CD14-positive monocyte (primary cell): ENCODE results near the gene DNAJB13. TPM values are rescaled to one million over a fixed set of nuclear protein-coding genes. Genes with fewer than 3 reads are reported as not detected.

ENCODE experiments used
- DNase-seq, 3 donors: peaks; one replicate each; pipeline ENCODE4 v3.0.0-alpha.2; 2011 to 2022
- H2AFZ ChIP-seq: 2 replicates; pipeline ENCODE4 v1.6.0; 2012; ENCODE audit warnings: mild to moderate bottlenecking, low read depth, low read length, inconsistent platforms; ENCODE audit not compliant: insufficient read depth, poor library complexity, severe bottlenecking
- H3K27ac ChIP-seq, 2 donors: 1 replicate in 1 of 2; 2 replicates in 1 of 2; pipeline ENCODE4 v1.5.1; 2012 to 2013; ENCODE audit warnings: low read length in 2 of 2, control low read depth in 1 of 2, inconsistent platforms in 1 of 2, low read depth in 1 of 2, mild to moderate bottlenecking in 1 of 2
- H3K27me3 ChIP-seq, 2 donors: one replicate each; pipeline versions ENCODE4 v1.6.0 to v1.6.1; 2011 to 2013; ENCODE audit warnings: low read length in 2 of 2; ENCODE audit not compliant: control insufficient read depth in 2 of 2, insufficient read depth in 2 of 2
- H3K36me3 ChIP-seq, 2 donors: replicated peaks in 1 of 2; 1 replicate in 1 of 2; 2 replicates in 1 of 2; pipeline versions ENCODE4 v1.5.1 to v1.6.1; 2012 to 2013; ENCODE audit warnings: low read length in 2 of 2, control low read depth in 1 of 2, inconsistent platforms in 1 of 2, mild to moderate bottlenecking in 1 of 2; ENCODE audit not compliant: insufficient read depth in 2 of 2, control insufficient read depth in 1 of 2
- H3K4me1 ChIP-seq, 2 donors: 1 replicate in 1 of 2; 2 replicates in 1 of 2; pipeline versions ENCODE4 v1.5.1 to v1.6.1; 2012 to 2013; ENCODE audit warnings: low read length in 2 of 2, control low read depth in 1 of 2, inconsistent platforms in 1 of 2, mild to moderate bottlenecking in 1 of 2, moderate library complexity in 1 of 2; ENCODE audit not compliant: insufficient read depth in 2 of 2, control insufficient read depth in 1 of 2
- H3K4me2 ChIP-seq: replicated peaks from 2 replicates; pipeline ENCODE3; 2012; ENCODE audit warnings: low read length, moderate library complexity, mild to moderate bottlenecking; ENCODE audit not compliant: poor library complexity, severe bottlenecking; ENCODE audit errors: extremely low read depth
- H3K4me3 ChIP-seq, 3 experiments: fragments of 200-600 bp in 1 of 3; sonication (generic) in 1 of 3; replicated peaks in 1 of 3; 1 replicate in 2 of 3; 2 replicates in 1 of 3; pipeline ENCODE4 v1.5.1; 2011 to 2013; ENCODE audit warnings: low read length in 3 of 3, mild to moderate bottlenecking in 3 of 3, control low read depth in 2 of 3, low read depth in 2 of 3, inconsistent platforms in 1 of 3, moderate library complexity in 1 of 3
- H3K79me2 ChIP-seq: 2 replicates; pipeline ENCODE4 v1.6.0; 2012; ENCODE audit warnings: mild to moderate bottlenecking, control low read depth, inconsistent platforms, low read length, moderate library complexity; ENCODE audit not compliant: insufficient read depth
- H3K9ac ChIP-seq: 2 replicates; pipeline ENCODE4 v1.6.0; 2017; ENCODE audit warnings: low read length, mild to moderate bottlenecking; ENCODE audit not compliant: insufficient read depth, poor library complexity, severe bottlenecking
- H3K9me3 ChIP-seq, 2 donors: replicated peaks in 1 of 2; 1 replicate in 1 of 2; 2 replicates in 1 of 2; pipeline versions ENCODE4 v1.5.1 to v1.6.1; 2012 to 2013; ENCODE audit warnings: low read length in 2 of 2, control low read depth in 1 of 2; ENCODE audit not compliant: control insufficient read depth in 1 of 2, insufficient read depth in 1 of 2
- H4K20me1 ChIP-seq: 2 replicates; pipeline ENCODE4 v1.6.0; 2012; ENCODE audit warnings: mild to moderate bottlenecking, low read length, control low read depth, moderate library complexity; ENCODE audit not compliant: insufficient read depth
- H3K27ac Mint-ChIP-seq, 7 donors: one replicate each; pipeline ENCODE4 v1.8.0; 2020; ENCODE audit warnings: mild to moderate bottlenecking in 7 of 7, mixed read lengths in 7 of 7, moderate library complexity in 6 of 7, inconsistent platforms in 2 of 7
- H3K27me3 Mint-ChIP-seq, 3 donors: one replicate each; pipeline ENCODE4 v1.8.0; 2021 to 2022; ENCODE audit warnings: low read depth in 3 of 3, mild to moderate bottlenecking in 3 of 3, mixed read lengths in 3 of 3, moderate library complexity in 3 of 3, inconsistent platforms in 1 of 3
- H3K36me3 Mint-ChIP-seq, 2 donors: one replicate each; pipeline ENCODE4 v1.8.0; 2020; ENCODE audit warnings: mixed read lengths in 2 of 2, inconsistent platforms in 1 of 2, mild to moderate bottlenecking in 1 of 2
- H3K4me1 Mint-ChIP-seq: one replicate; pipeline ENCODE4 v1.8.0; 2020; ENCODE audit warnings: mild to moderate bottlenecking, mixed read lengths
- H3K4me3 Mint-ChIP-seq, 2 donors: one replicate each; pipeline ENCODE4 v1.8.0; 2020; ENCODE audit warnings: mild to moderate bottlenecking in 2 of 2, mixed read lengths in 2 of 2, moderate library complexity in 1 of 2
- H3K9me3 Mint-ChIP-seq, 7 donors: one replicate each; pipeline ENCODE4 v1.8.0; 2020 to 2022; ENCODE audit warnings: mixed read lengths in 7 of 7, mild to moderate bottlenecking in 6 of 7, moderate library complexity in 6 of 7, inconsistent platforms in 2 of 7
- CTCF ChIP-seq: fragments of 200-600 bp; IDR thresholded peaks from one replicate; pipeline ENCODE4 v1.8.0; 2022; ENCODE audit warnings: antibody characterized with exemption, mild to moderate bottlenecking
- WGBS: methylation state at CpG from one replicate; pipeline ENCODE4 v1.1.5; 2013; ENCODE audit warnings: missing lambda C conversion rate; ENCODE audit not compliant: insufficient coverage; 5-methylcytosine and 5-hydroxymethylcytosine counted together
- intact Hi-C, 2 donors: fragments of 100-400 bp; cut with micrococcal nuclease; formaldehyde crosslinking; loops; one replicate each; pipeline versions ENCODE4 v1.15.0 to v1.15.1; 2023
- polyA plus RNA-seq, 3 donors: library from polyadenylated mRNA; depleted of rRNA in 1 of 3; unstranded in 2 of 3; stranded (reverse) in 1 of 3; fragments of 300-500 nt in 2 of 3; fragments of >200 nt in 1 of 3; fragmentation: Illumina TruSeq in 2 of 3; gene quantifications; 1 replicate in 2 of 3; 2 replicates in 1 of 3; pipeline ENCODE4 v1.2.3, GENCODE V29; 2012 to 2021

Gene DNAJB13
- polyA plus RNA-seq, 3 donors: not detected

GRCh38 chr11:74009230-74009547 is 58.4 kb downstream of the DNAJB13 start:
- no peak overlapping the region for H2AFZ ChIP-seq
- Mint-ChIP-seq H3K4me3 (no peak overlapping the region), H3K27me3 (peaks cover 0 to 2% (median 0%) of the 10 kb centered on the region in 3 donors), H3K4me1 (peaks cover 18% of the 10 kb centered on the region), H3K9me3 (no peaks in the 10 kb centered on the region), H3K36me3 (peaks cover 18 to 39% of the 10 kb centered on the region in 2 donors), H3K27ac (no peak overlapping the region)
- H3K9me3 ChIP-seq: no peaks in the 10 kb centered on the region
- WGBS: no CpG with 5 or more reads among the region's 3 CpGs
- no peaks in the 10 kb centered on the region for H3K79me2 ChIP-seq
- DNase-seq: no peak
- H3K27ac ChIP-seq: no peak overlapping the region
- no peak for TF ChIP-seq CTCF
- H3K4me1 ChIP-seq: peaks cover 4 to 9% of the 10 kb centered on the region in 2 donors
- H3K4me3 ChIP-seq: no peak overlapping the region
- no peaks in the 10 kb centered on the region for H3K27me3 ChIP-seq
- H3K36me3 ChIP-seq: peaks cover 4 to 19% of the 10 kb centered on the region in 2 donors
- H3K9ac ChIP-seq: no peak overlapping the region
- intact Hi-C loops: no loop called here
- H4K20me1 ChIP-seq: no peaks in the 10 kb centered on the region
- H3K4me2 ChIP-seq: no peak overlapping the region

GRCh38 chr11:74009675-74010305 is 59.0 kb downstream of the DNAJB13 start:
- peaks cover 8 to 13% of the 10 kb centered on the region in 2 donors for H3K4me1 ChIP-seq
- no peak for TF ChIP-seq CTCF
- H3K4me2 ChIP-seq: no peak overlapping the region
- Mint-ChIP-seq H3K36me3 (peaks cover 23 to 41% of the 10 kb centered on the region in 2 donors), H3K27ac (peak overlapping the region in 4 of 7 donors; percentile 4 to 73 (median 56)), H3K4me1 (peaks cover 22% of the 10 kb centered on the region), H3K27me3 (peaks cover 0 to 2% (median 0%) of the 10 kb centered on the region in 3 donors), H3K4me3 (no peak overlapping the region), H3K9me3 (no peaks in the 10 kb centered on the region)
- H3K27me3 ChIP-seq: no peaks in the 10 kb centered on the region
- peaks cover 4 to 19% of the 10 kb centered on the region in 2 donors for H3K36me3 ChIP-seq
- intact Hi-C loops: no loop called here
- WGBS: 100% methylated on average over 1 of the region's 5 CpGs
- H3K9ac ChIP-seq: no peak overlapping the region
- no peak overlapping the region for H2AFZ ChIP-seq
- no peaks in the 10 kb centered on the region for H4K20me1 ChIP-seq
- no peak overlapping the region for H3K4me3 ChIP-seq
- H3K9me3 ChIP-seq: no peaks in the 10 kb centered on the region
- DNase-seq: no peak
- no peaks in the 10 kb centered on the region for H3K79me2 ChIP-seq
- no peak overlapping the region for H3K27ac ChIP-seq
